H9 (cell line): ENCODE measurements around the gene RRH. TPM values are rescaled to one million over a fixed set of nuclear protein-coding genes. Genes with fewer than 3 reads are reported as not detected.

Experiments used
- DNase-seq: peaks from one replicate; pipeline ENCODE4 v3.0.0-alpha.2; 2017
- H2AFZ ChIP-seq: one replicate; pipeline ENCODE4 v1.6.1; 2013; ENCODE audit warnings: mild to moderate bottlenecking, low read length, control low read depth, moderate library complexity
- H2AK5ac ChIP-seq: 2 replicates; pipeline ENCODE4 v1.6.1; 2013; ENCODE audit warnings: low read length, control low read depth, mixed read lengths; ENCODE audit not compliant: insufficient read length
- H2BK120ac ChIP-seq: one replicate; pipeline ENCODE4 v1.6.1; 2013; ENCODE audit warnings: low read depth, mild to moderate bottlenecking, low read length, control low read depth, inconsistent platforms; ENCODE audit not compliant: poor library complexity, severe bottlenecking
- H2BK12ac ChIP-seq: 2 replicates; pipeline ENCODE4 v1.6.1; 2013; ENCODE audit warnings: low read length, control low read depth, mixed read lengths, low read depth; ENCODE audit not compliant: insufficient read length
- H2BK15ac ChIP-seq: 2 replicates; pipeline ENCODE4 v1.6.1; 2013; ENCODE audit warnings: low read depth, low read length, control low read depth
- H2BK20ac ChIP-seq: one replicate; pipeline ENCODE4 v1.6.1; 2013; ENCODE audit warnings: low read depth, mild to moderate bottlenecking, low read length, control low read depth, inconsistent platforms; ENCODE audit not compliant: poor library complexity, severe bottlenecking
- H2BK5ac ChIP-seq: 2 replicates; pipeline ENCODE4 v1.6.1; 2013; ENCODE audit warnings: low read length, control low read depth, mixed read lengths; ENCODE audit not compliant: insufficient read length
- H3K14ac ChIP-seq: 2 replicates; pipeline ENCODE4 v1.6.1; 2013; ENCODE audit warnings: low read length, control low read depth; ENCODE audit not compliant: insufficient read depth
- H3K18ac ChIP-seq: 2 replicates; pipeline ENCODE4 v1.6.1; 2013; ENCODE audit warnings: low read depth, mild to moderate bottlenecking, mixed read lengths, low read length, control low read depth; ENCODE audit not compliant: insufficient read length
- H3K23ac ChIP-seq: 2 replicates; pipeline ENCODE4 v1.6.1; 2013; ENCODE audit warnings: low read length, control low read depth, mixed read lengths, low read depth; ENCODE audit not compliant: insufficient read length
- H3K23me2 ChIP-seq: 2 replicates; pipeline ENCODE4 v1.6.1; 2013; ENCODE audit warnings: low read depth, mild to moderate bottlenecking, mixed read lengths, low read length, control low read depth; ENCODE audit not compliant: insufficient read length, poor library complexity, severe bottlenecking
- H3K27ac ChIP-seq: 2 replicates; pipeline ENCODE4 v1.5.1; 2013; ENCODE audit warnings: low read length, control low read depth, mixed read lengths, low read depth; ENCODE audit not compliant: insufficient read length
- H3K27me3 ChIP-seq: 2 replicates; pipeline ENCODE4 v1.6.1; 2013; ENCODE audit warnings: low read length, control low read depth, inconsistent platforms; ENCODE audit not compliant: insufficient read depth
- H3K4ac ChIP-seq: 2 replicates; pipeline ENCODE4 v1.6.1; 2013; ENCODE audit warnings: low read depth, mild to moderate bottlenecking, control low read depth, inconsistent platforms, low read length, moderate library complexity
- H3K4me1 ChIP-seq: 2 replicates; pipeline ENCODE4 v1.6.1; 2013; ENCODE audit warnings: low read length, control low read depth, inconsistent platforms; ENCODE audit not compliant: insufficient read depth
- H3K4me2 ChIP-seq: 2 replicates; pipeline ENCODE4 v1.6.1; 2013; ENCODE audit warnings: low read length, control low read depth, mixed read lengths; ENCODE audit not compliant: insufficient read length, insufficient read depth
- H3K56ac ChIP-seq: 2 replicates; pipeline ENCODE4 v1.6.1; 2013; ENCODE audit warnings: low read depth, mild to moderate bottlenecking, mixed read lengths, low read length, control low read depth; ENCODE audit not compliant: insufficient read length
- H3K79me1 ChIP-seq: 2 replicates; pipeline ENCODE4 v1.6.1; 2013; ENCODE audit warnings: low read depth, mild to moderate bottlenecking, moderate library complexity, low read length, control low read depth, inconsistent platforms; ENCODE audit not compliant: insufficient read depth, poor library complexity, severe bottlenecking
- H3K79me2 ChIP-seq: 2 replicates; pipeline ENCODE4 v1.6.1; 2013; ENCODE audit warnings: low read length, control low read depth, inconsistent platforms; ENCODE audit not compliant: insufficient read depth
- H3K9ac ChIP-seq: 2 replicates; pipeline ENCODE4 v1.6.1; 2013; ENCODE audit warnings: low read length, control low read depth, mixed read lengths; ENCODE audit not compliant: insufficient read length; ENCODE audit errors: extremely low read depth
- H3K9me3 ChIP-seq: one replicate; pipeline ENCODE4 v1.6.1; 2013; ENCODE audit warnings: low read depth, low read length, inconsistent platforms; ENCODE audit not compliant: control insufficient read depth
- H3T11ph ChIP-seq: one replicate; pipeline ENCODE4 v1.6.1; 2013; ENCODE audit warnings: mild to moderate bottlenecking, low read length, control low read depth, inconsistent platforms
- H4K20me1 ChIP-seq: one replicate; pipeline ENCODE4 v1.6.1; 2013; ENCODE audit not compliant: control insufficient read depth, insufficient read length, insufficient read depth
- H4K5ac ChIP-seq: 2 replicates; pipeline ENCODE4 v1.6.1; 2013; ENCODE audit warnings: low read depth, mild to moderate bottlenecking, mixed read lengths, low read length, control low read depth; ENCODE audit not compliant: insufficient read length
- H4K8ac ChIP-seq: replicated peaks from 2 replicates; pipeline ENCODE4 v1.6.1; 2013; ENCODE audit warnings: low read length, control low read depth, mixed read lengths, low read depth; ENCODE audit not compliant: insufficient read length
- H4K91ac ChIP-seq: 2 replicates; pipeline ENCODE4 v1.6.1; 2013; ENCODE audit warnings: low read depth, mild to moderate bottlenecking, moderate library complexity, mixed read lengths, low read length, control low read depth; ENCODE audit not compliant: insufficient read length
- H3K27ac Mint-ChIP-seq, 3 experiments: 2 replicates in 2 of 3; 3 replicates in 1 of 3; pipeline ENCODE4 v1.8.0; 2020 to 2021; ENCODE audit warnings: mixed read lengths in 3 of 3, mild to moderate bottlenecking in 1 of 3, moderate library complexity in 1 of 3
- H3K27me3 Mint-ChIP-seq: 2 replicates; pipeline ENCODE4 v1.8.0; 2021; ENCODE audit warnings: low read depth, mild to moderate bottlenecking, moderate library complexity, mixed read lengths
- H3K36me3 Mint-ChIP-seq, 3 experiments: 2 replicates in 2 of 3; 3 replicates in 1 of 3; pipeline ENCODE4 v1.8.0; 2020 to 2021; ENCODE audit warnings: low read depth in 3 of 3, mixed read lengths in 3 of 3; ENCODE audit not compliant: insufficient read depth in 1 of 3
- H3K4me1 Mint-ChIP-seq, 2 experiments: 2 replicates each; pipeline ENCODE4 v1.8.0; 2020; ENCODE audit warnings: mixed read lengths in 2 of 2
- H3K4me3 Mint-ChIP-seq, 2 experiments: 2 replicates in 1 of 2; 3 replicates in 1 of 2; pipeline ENCODE4 v1.8.0; 2020 to 2021; ENCODE audit warnings: mild to moderate bottlenecking in 2 of 2, mixed read lengths in 2 of 2, moderate library complexity in 1 of 2
- H3K9me3 Mint-ChIP-seq, 2 experiments: 2 replicates in 1 of 2; 3 replicates in 1 of 2; pipeline ENCODE4 v1.8.0; 2020; ENCODE audit warnings: mild to moderate bottlenecking in 2 of 2, mixed read lengths in 2 of 2, moderate library complexity in 1 of 2
- CTCF ChIP-seq: fragments of 200-600 bp; sonication (generic); conservative IDR thresholded peaks from 3 replicates; pipeline ENCODE4 v1.8.0; 2021; ENCODE audit warnings: antibody characterized with exemption, mild to moderate bottlenecking
- WGBS: extraction: QIAGEN DNeasy Blood & Tissue Kit; methylation state at CpG from one replicate; pipeline ENCODE4 v1.1.7; 2013; ENCODE audit warnings: missing lambda C conversion rate, low lambda C conversion rate, mixed read lengths; ENCODE audit not compliant: insufficient read length; ENCODE audit errors: extremely low coverage; 5-methylcytosine and 5-hydroxymethylcytosine counted together
- total RNA-seq: library from RNA; stranded (reverse); gene quantifications from 2 replicates; pipeline ENCODE4 v1.2.1, GENCODE V29; 2021

Gene RRH
- total RNA-seq, 1 experiment from 2014 or later: not detected

- peaks cover 6% of the 10 kb centered on the region for H3K79me1 ChIP-seq
- no peak overlapping the region for H2AK5ac ChIP-seq
- H2BK120ac ChIP-seq: no peak overlapping the region
- H4K5ac ChIP-seq: no peak overlapping the region
- no peak overlapping the region for H2BK20ac ChIP-seq
- Mint-ChIP-seq H3K9me3 (peaks cover 0 to 2% of the 10 kb centered on the region in 2 experiments; a peak in 2 of 5 replicates), H3K4me3 (peak overlapping the region in 1 of 2 experiments; percentile 7; a peak in 1 of 5 replicates), H3K36me3 (peaks cover 37 to 70% (median 58%) of the 10 kb centered on the region in 3 experiments), H3K27me3 (no peaks in the 10 kb centered on the region), H3K27ac (peak overlapping the region in 1 of 3 experiments; percentile 44; a peak in 1 of 7 replicates), H3K4me1 (peaks cover 12 to 22% of the 10 kb centered on the region in 2 experiments)
- H3K4me1 ChIP-seq: no peaks in the 10 kb centered on the region
- DNase-seq: no peak
- WGBS: no CpG with 5 or more reads among the region's 4 CpGs
- TF ChIP-seq CTCF: no peak
- no peak overlapping the region for H2BK12ac ChIP-seq
- no peak overlapping the region for H2AFZ ChIP-seq
- H4K20me1 ChIP-seq: no peaks in the 10 kb centered on the region
- no peaks in the 10 kb centered on the region for H3K9me3 ChIP-seq
- H3K14ac ChIP-seq: no peak overlapping the region
- no peak overlapping the region for H2BK5ac ChIP-seq
- H4K8ac ChIP-seq: no peak overlapping the region
- H3K18ac ChIP-seq: no peak overlapping the region
- H3K79me2 ChIP-seq: peaks cover 18% of the 10 kb centered on the region; the same call in 1 of the 2 replicates
- no peak overlapping the region for H3K56ac ChIP-seq
- peaks cover 13% of the 10 kb centered on the region for H3K23me2 ChIP-seq
- H3K27ac ChIP-seq: no peak overlapping the region
- no peak overlapping the region for H3K4me2 ChIP-seq
- no peak overlapping the region for H3K4ac ChIP-seq
- H3T11ph ChIP-seq: no peak overlapping the region
- no peak overlapping the region for H3K9ac ChIP-seq
- H3K23ac ChIP-seq: no peak overlapping the region
- no peak overlapping the region for H2BK15ac ChIP-seq
- H4K91ac ChIP-seq: no peak overlapping the region
- no peaks in the 10 kb centered on the region for H3K27me3 ChIP-seq
Measured at GRCh38 chr4:109818268-109818667, 9.5 kb upstream of the RRH start.
